ENCODE results near the gene C14orf132. TPM values are rescaled to one million over a fixed set of nuclear protein-coding genes. Genes with fewer than 3 reads are reported as not detected.
"Not testable (repeated sequence)": the region's sequence is repeated elsewhere in the genome, so short reads cannot be mapped to it uniquely, and the experiment has no call there.

C14orf132 gene
- total RNA-seq, 2 donors from 2014 or later = 70.8 to 122 TPM

GRCh38 chr14:96073260-96074039 is 34.3 kb downstream of the C14orf132 start:
- DNase-seq (ENCODE audit: low spot score); intact Hi-C loops (cut with DNase I): not testable (repeated sequence)

DNA sequence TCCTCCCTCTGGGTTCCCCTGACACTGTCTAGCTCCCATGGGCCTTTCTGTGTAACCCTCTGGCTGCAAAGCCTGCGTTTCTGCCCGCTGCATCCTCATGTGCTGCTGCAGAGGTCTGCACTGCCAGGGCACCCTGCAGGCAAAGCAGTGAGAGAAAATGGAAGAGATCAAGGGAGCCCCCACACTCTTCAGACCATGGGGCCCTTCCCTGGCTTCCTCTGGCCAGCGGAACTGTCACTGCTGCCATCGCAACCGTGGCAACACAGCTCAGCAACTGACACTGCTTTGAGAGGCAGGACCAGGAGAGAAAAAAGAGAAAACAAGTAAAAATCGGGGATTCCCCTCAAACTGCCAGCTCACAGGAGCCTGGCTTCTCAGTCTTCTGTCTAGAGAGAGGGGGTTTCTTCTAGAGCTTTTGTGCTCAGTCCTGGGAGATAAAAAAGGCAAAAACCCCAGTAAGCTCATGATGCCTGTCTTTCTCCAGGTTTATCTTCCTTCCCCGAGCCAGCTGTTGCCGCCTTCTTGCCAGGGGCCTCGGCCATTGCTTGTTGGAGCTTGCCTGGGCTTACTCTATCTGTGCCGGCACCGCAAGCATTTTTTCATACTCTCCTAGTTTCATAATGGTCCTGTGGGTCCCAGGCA is 38.9 kb downstream of the C14orf132 start:
- intact Hi-C loops (cut with DNase I) = no loop called here
- DNase-seq (ENCODE audit: low spot score) = peak; percentile 29

- intact Hi-C loops (cut with DNase I) = no loop called here
- DNase-seq (ENCODE audit: low spot score) = peak; percentile 35
Observed at GRCh38 chr14:96078625-96079016, 39.5 kb downstream of the C14orf132 start.

DNA sequence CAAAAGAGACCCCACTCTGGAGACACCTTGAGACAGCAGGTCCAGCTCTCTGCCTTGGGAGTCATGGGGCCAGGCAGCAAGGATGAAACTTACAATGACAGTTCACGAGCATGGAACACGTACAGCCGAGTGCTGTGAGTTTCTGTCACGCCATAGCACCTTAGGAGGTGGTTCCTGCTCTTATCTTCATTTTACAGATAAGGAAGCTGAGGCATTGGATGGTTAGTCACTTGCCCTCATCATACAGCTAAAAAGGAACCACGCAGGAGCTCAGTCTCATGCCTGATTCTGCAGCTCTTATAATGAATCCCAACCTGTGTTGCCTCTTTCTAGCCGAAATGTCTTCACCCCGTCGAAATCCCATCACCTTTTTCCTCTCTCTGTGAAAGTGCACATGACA is 39.9 kb downstream of the C14orf132 start:
- intact Hi-C loops (cut with DNase I) = no loop called here
- DNase-seq (ENCODE audit: low spot score) = peak; percentile 3

DNA sequence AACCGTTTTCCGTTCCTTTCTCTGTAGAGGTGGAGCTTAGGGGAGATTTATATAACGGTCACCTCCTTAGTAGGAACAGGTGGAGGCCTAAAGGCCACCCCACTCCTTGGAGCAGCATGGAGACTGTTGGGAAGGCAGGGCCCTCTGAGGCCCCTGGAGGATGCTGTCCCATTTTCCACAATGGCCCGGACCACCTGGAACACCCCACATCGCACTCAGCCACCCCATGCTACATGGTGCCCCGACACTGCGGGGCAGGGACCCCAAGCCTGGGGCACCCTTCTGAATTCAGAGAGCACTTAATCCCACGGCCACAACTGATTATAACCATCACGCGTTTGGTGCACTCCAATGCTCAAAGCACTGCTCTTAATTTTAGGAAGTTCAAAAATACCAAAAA is 41.4 kb downstream of the C14orf132 start:
- intact Hi-C loops (cut with DNase I) = no loop called here
- peak; percentile 20 for DNase-seq (ENCODE audit: low spot score)

- intact Hi-C loops (cut with DNase I) = no loop called here
- no peak for DNase-seq (ENCODE audit: low spot score)
Observed at GRCh38 chr14:96081224-96081623, 42.1 kb downstream of the C14orf132 start.

- intact Hi-C loops (cut with DNase I) = no loop called here
- DNase-seq (ENCODE audit: low spot score) = peak; percentile 72
Observed at GRCh38 chr14:96081767-96082400, 42.7 kb downstream of the C14orf132 start.

DNA sequence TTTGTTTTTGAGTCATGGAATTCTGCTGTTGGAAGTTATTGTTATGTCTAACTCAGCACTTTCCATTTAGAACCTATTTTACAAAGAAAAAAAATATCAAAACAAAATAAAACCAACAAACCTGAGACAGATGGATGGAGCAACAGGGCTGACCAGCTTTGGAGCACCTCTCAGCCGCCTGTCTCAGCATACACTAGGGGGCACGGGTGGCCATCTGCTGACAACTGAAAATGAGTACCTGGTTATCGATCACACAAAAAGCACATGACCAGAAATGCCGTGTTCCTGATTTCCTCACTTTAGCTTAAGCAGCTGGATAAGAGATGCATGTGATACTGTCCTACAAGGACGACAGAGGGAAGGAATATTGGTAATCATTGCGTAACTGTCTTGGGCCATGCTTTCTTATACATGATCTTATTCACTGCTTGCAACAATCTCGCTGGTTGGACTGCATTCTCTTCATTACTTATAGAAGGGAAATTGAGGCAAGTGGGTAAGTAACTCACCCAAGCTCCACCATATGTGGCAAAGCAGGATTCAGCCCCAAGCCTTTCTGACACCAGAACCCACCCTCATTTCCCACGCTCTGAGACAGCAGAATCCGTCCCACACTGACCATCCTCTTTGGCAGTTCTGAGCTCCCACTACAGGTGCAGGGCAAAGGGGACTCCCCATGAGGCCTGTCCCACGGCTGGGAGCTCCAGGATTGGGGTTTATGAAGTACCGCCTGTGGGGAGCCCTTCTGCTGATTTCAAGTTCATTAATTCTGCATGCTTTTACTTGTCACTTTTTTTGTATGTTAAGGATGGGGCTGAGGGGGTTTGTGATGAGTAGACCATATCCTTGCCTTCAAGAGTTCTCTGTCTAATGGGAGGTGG is 43.5 kb downstream of the C14orf132 start:
- intact Hi-C loops (cut with DNase I) = no loop called here
- DNase-seq (ENCODE audit: low spot score) = peak; percentile 41

DNA sequence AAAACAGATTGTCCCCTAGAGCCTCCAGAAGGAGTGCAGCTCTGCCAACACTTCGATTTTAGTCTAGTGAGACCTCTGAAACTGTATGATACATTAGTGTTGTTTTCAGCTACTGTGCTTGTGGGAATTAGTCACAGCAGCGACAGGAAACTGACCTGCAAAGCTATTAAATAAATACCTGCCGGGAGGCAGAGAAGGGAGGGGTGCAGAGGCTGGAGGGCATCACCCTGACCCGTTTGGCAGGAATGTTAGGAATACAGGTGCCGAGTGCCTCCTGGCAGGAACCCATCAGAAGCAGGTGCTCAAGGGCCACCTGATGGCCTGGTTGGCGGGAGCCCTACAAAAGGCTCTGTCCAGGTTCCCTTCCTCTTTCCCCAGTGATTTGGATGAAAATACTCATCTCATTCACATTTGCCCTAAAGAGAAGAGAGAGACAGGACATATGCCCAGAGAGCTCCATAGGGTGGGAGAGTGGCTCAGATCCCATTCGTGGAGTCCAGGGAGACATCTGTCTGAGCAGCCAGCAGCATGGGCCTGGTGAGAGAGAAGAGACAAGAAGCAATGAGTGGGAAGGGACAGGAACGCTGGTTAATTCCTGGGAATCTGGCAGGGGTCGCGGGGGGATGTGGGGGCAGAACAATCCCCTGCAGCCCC is 44.6 kb downstream of the C14orf132 start:
- intact Hi-C loops (cut with DNase I) = no loop called here
- DNase-seq (ENCODE audit: low spot score) = peak; percentile 37

- DNase-seq (ENCODE audit: low spot score) = peak; percentile 18
Observed at GRCh38 chr14:96084796-96085195, 45.6 kb downstream of the C14orf132 start.

GRCh38 chr14:96085369-96085768 is 46.2 kb downstream of the C14orf132 start:
- DNase-seq (ENCODE audit: low spot score) = peak; percentile 31
- intact Hi-C loops (cut with DNase I) = loop anchor here in 1 of 2 donors (5.0 kb wide), 1 partner anchor 33 kb away; no protein-coding TSS in a partner anchor

More at GRCh38 chr14:96084796-96085195, 45.6 kb downstream of the C14orf132 start:
- intact Hi-C loops (cut with DNase I) = loop anchor here in 1 of 2 donors (5.0 kb wide), 1 partner anchor 32 kb away; no protein-coding TSS in a partner anchor

DNA sequence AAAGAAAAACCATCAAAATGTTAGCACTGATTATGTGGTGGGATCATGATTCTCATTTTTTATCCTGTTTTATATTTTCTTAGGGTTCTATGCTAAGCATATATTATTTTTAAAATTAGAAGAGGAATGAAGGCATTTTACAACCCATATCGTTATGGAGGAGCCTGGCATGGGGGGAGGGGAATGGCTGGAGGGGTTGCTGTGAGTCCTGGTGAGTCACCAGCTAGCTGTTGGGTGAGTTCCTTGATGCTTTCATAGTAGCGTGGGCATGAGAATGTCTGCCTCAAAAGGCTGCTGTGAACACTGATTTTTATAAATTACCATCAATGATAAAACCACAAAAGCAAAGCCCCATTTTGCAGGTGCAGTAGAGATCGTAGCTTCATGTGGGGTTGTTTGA is 46.9 kb downstream of the C14orf132 start:
- intact Hi-C loops (cut with DNase I) = loop anchor here in 1 of 2 donors (5.0 kb wide), 1 partner anchor 34 kb away; no protein-coding TSS in a partner anchor
- DNase-seq (ENCODE audit: low spot score) = peak; percentile 37

GRCh38 chr14:96086574-96087077 is 47.5 kb downstream of the C14orf132 start:
- peak; percentile 76 for DNase-seq (ENCODE audit: low spot score)
- intact Hi-C loops (cut with DNase I) = loop anchor here in 1 of 2 donors (5.0 kb wide), 1 partner anchor 34 kb away; no protein-coding TSS in a partner anchor

GRCh38 chr14:96088074-96088473 is 48.9 kb downstream of the C14orf132 start:
- intact Hi-C loops (cut with DNase I) = loop anchor here in 1 of 2 donors (5.0 kb wide), 1 partner anchor 36 kb away; no protein-coding TSS in a partner anchor
- peak; percentile 31 for DNase-seq (ENCODE audit: low spot score)

GRCh38 chr14:96088481-96088880 is 49.3 kb downstream of the C14orf132 start:
- DNase-seq (ENCODE audit: low spot score) = peak; percentile 69
- intact Hi-C loops (cut with DNase I) = loop anchor here in 1 of 2 donors (5.0 kb wide), 1 partner anchor 36 kb away; no protein-coding TSS in a partner anchor

GRCh38 chr14:96088911-96089310 is 49.7 kb downstream of the C14orf132 start:
- DNase-seq (ENCODE audit: low spot score) = peak; percentile 34
- intact Hi-C loops (cut with DNase I) = loop anchor here in 1 of 2 donors (5.0 kb wide), 1 partner anchor 37 kb away; no protein-coding TSS in a partner anchor

DNA sequence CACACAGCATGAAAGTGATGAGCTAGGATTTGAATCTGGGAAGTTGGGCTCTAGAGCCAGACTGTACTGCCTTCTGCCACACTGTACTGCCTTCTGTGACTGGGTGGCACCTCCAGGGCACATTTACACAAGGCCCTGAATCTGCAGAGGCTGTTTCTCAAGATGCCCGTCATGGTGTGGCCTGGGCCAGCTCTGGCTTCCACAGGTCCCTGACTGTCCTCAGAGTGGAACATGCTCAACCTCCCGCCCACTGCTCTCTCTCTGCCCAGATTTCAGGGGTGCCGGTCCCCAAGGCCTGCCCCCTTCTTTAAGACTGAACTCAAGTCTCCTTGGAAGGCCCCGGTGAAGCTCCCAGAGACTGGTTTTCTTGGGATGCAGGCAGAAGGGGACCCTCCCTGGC is 50.2 kb downstream of the C14orf132 start:
- intact Hi-C loops (cut with DNase I) = loop anchor here in 1 of 2 donors (5.0 kb wide), 1 partner anchor 37 kb away; no protein-coding TSS in a partner anchor

More for the DNA sequence above, 50.2 kb downstream of the C14orf132 start:
- DNase-seq (ENCODE audit: low spot score) = peak; percentile 62
